SH-SY5Y (cell line): ENCODE data around the gene AKAP4.

ENCODE experiments used
- GATA2 ChIP-seq: IDR thresholded peaks from 2 replicates; pipeline ENCODE4 v1.6.1; 2011; ENCODE audit warnings: mild to moderate bottlenecking, low read depth, low read length
- GATA3 ChIP-seq: IDR thresholded peaks from 2 replicates; pipeline ENCODE4 v1.6.1; 2011; ENCODE audit warnings: low read depth, mild to moderate bottlenecking, low read length, moderate library complexity

The AKAP4 gene

DNA sequence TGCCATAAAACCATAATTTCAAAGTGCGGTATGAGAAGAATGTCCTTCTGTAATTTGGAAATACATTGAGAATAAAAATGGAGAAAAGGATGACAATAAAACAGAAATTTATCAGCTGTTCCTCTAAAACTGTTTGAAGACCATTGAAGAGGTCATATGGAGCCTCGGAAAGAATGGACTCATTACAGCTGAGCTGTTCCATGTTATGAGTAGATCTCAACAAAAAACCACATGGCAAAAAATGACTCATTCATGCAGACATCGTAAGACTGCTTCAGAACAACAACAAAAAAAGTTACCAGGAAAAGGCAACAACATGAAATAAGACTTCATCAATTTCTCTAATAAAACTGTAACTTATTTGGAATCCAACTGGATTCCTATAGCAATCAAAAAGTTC is 39.7 kb downstream of the AKAP4 start:
- no peak for TF ChIP-seq GATA2
- TF ChIP-seq GATA3: no peak

- TF ChIP-seq GATA2 (no peak), GATA3 (no peak)
Measured at GRCh38 chrX:50158593-50158992, 42.2 kb downstream of the AKAP4 start.

DNA sequence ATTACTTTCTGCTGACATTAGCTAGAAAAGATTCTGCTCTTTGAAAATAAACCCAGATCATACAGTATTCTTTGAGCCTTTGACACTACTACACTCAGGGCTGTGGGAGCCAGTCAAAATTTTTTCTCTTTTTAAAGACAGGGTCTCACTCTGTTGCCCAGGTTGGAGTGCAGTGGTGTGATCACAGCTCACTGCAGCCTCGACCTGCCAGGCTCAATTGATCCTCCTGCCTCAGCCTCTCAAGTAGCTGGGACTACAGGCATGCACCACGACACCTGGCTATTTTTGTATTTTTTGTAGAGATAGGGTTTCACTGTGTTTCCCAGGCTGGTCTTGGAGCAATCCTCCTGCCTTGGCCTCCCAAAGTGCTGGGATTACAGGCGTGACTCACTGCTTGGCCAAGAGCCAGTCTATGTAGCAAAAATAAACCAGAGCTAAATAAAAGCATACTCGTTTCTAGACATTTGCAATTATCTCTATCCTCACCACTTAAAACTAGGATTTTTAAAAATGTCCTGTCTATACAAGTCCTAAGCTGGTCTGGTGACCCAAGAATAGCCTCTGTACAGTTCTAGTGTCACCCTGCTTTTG is 43.2 kb downstream of the AKAP4 start:
- TF ChIP-seq GATA3: no peak
- no peak for TF ChIP-seq GATA2

DNA sequence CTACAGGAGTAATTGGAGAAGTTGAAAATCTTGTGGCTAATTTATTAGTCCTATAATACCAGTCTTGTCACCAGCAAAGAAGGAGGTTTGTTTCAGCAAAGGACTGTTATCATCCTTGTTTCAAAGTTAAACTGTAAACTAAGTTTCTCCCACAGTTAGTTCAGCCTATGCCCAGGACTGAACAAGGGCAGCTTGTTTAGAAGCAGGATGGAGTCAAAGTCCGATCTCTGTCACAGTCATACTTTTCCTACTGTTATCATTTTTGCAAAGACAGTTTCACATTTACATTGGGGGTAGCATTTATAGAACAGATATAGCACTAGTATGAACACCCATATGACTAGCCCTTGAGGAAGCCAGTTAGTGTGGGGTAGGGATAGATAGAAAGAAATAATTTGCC is 46.4 kb downstream of the AKAP4 start:
- TF ChIP-seq GATA2 (no peak), GATA3 (no peak)

GRCh38 chrX:50152456-50152855 is 48.4 kb downstream of the AKAP4 start:
- TF ChIP-seq GATA2 (no peak), GATA3 (no peak)

DNA sequence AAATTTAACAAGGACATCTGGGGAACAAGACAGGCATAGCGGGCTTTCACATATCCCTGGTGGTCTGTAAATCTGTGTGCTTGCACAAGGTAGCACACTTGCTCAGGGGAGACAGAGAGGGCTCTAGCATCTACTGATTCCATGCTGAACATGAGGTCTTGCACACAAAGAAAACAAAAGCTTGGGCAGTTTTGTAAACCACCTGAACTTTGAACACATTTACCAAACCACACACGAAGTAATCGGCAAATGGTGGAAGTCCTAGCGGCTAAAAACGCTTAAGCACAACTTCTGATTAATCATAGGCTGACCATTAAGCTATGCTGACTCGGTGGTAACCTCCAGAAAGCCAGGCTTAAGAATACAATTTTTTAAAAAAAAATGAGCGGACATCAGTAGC is 52.8 kb downstream of the AKAP4 start:
- TF ChIP-seq GATA2 (no peak), GATA3 (no peak)
